ENCODE data around the gene NSDHL.

- TF ChIP-seq CTCF (IDR thresholded peaks at IDR 0.05; ENCODE audit: insufficient read depth, low read depth, low read length), result no peak
- TF ChIP-seq EZH2 (IDR thresholded peaks at IDR 0.05; ENCODE audit: insufficient read depth, low read length), result no peak
These were observed 62.4 kb downstream of the NSDHL start for GRCh38 chrX:152892999-152893891.

Measured in astrocyte (in vitro differentiated cells and primary cell).